Measurements from ENCODE around the gene NPAS3.

NPAS3 gene

GRCh38 chr14:33393895-33394368 lies 455.3 kb downstream of the NPAS3 start:
- no peak for DNase-seq

- no peak for DNase-seq
These were observed 462.6 kb downstream of the NPAS3 start for GRCh38 chr14:33401311-33401710.

- no peak for DNase-seq
These were observed 463.9 kb downstream of the NPAS3 start for GRCh38 chr14:33402604-33403003.

GRCh38 chr14:33404054-33404453 lies 465.4 kb downstream of the NPAS3 start:
- peak; percentile 33 for DNase-seq

GRCh38 chr14:33404964-33405574 lies 466.4 kb downstream of the NPAS3 start:
- no peak for DNase-seq

- DNase-seq, result no peak
These were observed 468.1 kb downstream of the NPAS3 start for GRCh38 chr14:33406766-33407165.

GRCh38 chr14:33408291-33408690 lies 469.6 kb downstream of the NPAS3 start:
- no peak for DNase-seq

GRCh38 chr14:33412450-33412849 lies 473.8 kb downstream of the NPAS3 start:
- no peak for DNase-seq

- DNase-seq, result no peak
These were observed 474.7 kb downstream of the NPAS3 start for GRCh38 chr14:33413381-33413780.

GRCh38 chr14:33414041-33414440 lies 475.4 kb downstream of the NPAS3 start:
- no peak for DNase-seq

GRCh38 chr14:33420051-33420627 lies 481.5 kb downstream of the NPAS3 start:
- no peak for DNase-seq

GRCh38 chr14:33430414-33431035 lies 491.8 kb downstream of the NPAS3 start:
- DNase-seq, result no peak

GRCh38 chr14:33432407-33433023 lies 493.8 kb downstream of the NPAS3 start:
- DNase-seq, result peak; percentile 37

- no peak for DNase-seq
These were observed 494.7 kb downstream of the NPAS3 start for GRCh38 chr14:33433396-33433795.

- DNase-seq, result peak; percentile 27
These were observed 497.4 kb downstream of the NPAS3 start for GRCh38 chr14:33435911-33436689.

GRCh38 chr14:33441633-33442032 lies 503.0 kb downstream of the NPAS3 start:
- no peak for DNase-seq

- no peak for DNase-seq
These were observed 505.5 kb downstream of the NPAS3 start for GRCh38 chr14:33444136-33444535.

GRCh38 chr14:33449268-33449667 lies 510.6 kb downstream of the NPAS3 start:
- DNase-seq, result no peak

GRCh38 chr14:33449703-33450395 lies 511.2 kb downstream of the NPAS3 start:
- no peak for DNase-seq

- DNase-seq, result no peak
These were observed 511.7 kb downstream of the NPAS3 start for GRCh38 chr14:33450416-33450815.

- DNase-seq, result no peak
These were observed 512.5 kb downstream of the NPAS3 start for GRCh38 chr14:33451211-33451610.

- no peak for DNase-seq
These were observed 514.3 kb downstream of the NPAS3 start for GRCh38 chr14:33452995-33453394.
